ENCODE measurements around the gene SCYL3.
"Not testable (repeated sequence)": the region's sequence is repeated elsewhere in the genome, so short reads cannot be mapped to it uniquely, and the experiment has no call there.

Gene SCYL3

DNA sequence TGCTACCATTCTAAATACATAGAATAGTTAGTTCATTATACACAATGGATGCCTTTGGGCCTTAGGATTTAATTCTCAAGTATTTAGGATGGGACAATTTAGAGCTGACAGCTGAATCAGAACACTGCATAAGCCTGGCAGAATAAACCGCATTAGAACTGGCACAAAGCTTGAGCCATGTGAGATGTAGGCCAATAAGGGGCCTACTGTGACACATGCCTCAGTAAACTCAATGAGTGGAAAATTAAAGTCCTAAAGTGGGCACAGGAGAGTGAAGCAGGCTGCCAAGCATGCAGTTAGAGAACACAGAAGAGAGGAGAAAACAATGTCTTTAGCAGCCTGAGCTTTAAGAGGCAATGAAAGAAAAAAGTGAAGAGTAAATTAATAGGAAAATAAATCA is 24.3 kb downstream of the SCYL3 start:
- DNase-seq (ENCODE audit: low read depth in 2 of 2): no peak

DNA sequence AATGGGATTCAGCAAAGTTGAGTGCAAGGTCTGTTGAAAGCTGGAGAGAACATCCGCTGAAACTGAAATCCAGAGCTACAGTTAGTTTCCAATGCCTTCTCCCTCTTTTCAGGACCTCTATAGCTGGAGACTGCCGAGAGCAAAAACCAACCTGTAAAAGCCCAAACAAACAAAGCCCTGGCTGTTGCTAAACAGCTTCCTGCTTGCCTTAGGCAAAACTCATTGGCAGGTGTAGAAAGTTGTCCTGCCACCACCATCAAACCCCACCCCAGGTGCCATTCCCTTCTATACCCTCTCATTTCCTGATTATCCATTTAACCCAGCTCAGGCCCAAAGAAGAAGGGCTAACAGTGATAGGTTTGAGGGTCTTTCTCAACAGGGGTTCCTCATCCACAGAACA is 24.7 kb downstream of the SCYL3 start:
- DNase-seq (ENCODE audit: low read depth in 2 of 2): no peak

DNA sequence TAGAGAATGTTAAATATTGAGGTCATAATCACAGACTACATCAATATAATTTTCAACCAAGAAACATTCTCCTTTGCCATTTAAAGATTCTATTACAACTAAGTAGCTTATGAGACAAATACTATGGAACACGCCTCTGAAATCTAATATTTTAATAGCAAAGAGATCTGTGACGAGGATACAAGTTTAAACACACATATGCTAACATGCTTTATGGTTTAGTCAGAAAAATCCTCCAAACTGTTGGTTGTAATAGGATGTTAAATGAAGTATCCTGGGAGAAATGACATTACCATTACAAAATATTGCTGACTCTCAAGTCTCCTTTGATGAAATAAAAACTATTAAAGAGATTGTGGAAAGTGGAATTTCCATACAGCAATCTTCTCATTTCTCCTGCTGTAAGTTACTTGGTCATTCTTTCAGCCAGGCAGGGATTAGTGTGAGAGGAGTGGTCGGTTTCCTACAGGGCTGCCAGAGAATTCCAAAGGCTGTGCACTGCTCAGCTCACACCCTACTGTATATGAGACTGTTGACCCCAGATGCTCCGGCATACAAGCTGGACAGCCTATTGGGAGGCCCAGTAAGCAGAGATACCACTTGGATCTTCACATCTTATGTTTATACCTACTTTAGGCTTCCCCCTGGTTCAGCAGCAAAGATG is 26.6 kb downstream of the SCYL3 start:
- DNase-seq (ENCODE audit: low read depth in 2 of 2): no peak

DNA sequence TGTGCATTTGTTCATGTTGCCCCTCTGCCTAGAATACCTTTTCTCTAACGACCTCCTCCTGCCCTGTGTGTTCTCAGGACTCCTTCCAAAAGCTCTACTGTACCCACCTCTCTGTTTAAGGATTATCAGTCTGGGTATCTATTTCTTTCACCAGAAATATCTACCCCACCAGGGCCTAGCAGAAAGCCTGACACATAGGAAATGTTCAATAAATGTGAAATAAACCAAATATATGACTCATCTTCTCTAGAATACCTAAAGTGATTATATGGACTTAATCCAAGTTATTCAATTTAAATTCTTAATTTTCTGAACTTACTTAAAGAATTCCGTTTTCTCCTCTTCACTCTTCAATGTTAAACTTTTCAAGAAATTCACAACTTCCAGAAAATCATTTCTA is 27.1 kb downstream of the SCYL3 start:
- DNase-seq (ENCODE audit: low read depth in 2 of 2): no peak

DNA sequence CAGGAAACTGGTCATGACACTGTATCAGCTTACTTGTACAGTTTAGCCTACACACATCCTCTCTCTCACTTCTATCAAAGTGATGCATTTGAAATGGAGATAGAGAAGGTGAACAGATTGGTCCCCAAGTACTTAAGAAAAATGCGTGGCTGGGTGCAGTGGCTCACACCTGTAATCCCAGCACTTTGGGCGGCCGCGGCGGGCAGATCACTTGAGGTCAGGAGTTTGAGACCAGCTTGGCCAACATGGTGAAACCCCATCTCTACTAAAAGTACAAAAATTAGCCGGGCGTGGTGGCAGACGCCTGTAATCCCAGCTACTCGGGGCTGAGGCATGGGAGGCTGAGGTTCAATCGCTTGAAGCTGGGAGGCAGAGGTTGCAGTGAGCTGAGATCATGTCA is 29.2 kb downstream of the SCYL3 start:
- DNase-seq (ENCODE audit: low read depth in 2 of 2): not testable (repeated sequence)

DNA sequence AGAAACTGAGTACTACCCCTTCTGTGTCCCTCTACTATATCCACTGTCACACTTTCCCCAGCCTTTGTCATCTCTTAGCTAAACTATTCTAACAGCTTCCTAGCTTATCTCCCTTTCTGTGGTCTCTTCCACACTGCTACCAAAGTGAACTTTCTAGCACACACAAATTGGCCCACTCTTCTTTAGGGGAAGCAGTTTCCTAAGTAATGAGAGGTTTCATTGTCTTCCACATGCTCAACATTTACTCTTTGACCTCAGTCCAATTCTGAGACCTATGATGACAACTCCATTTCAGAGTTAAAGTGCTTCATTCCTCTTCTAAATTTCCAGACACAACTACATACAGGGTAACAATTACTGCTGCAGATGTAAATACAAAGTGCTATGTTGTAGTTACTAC is 32.9 kb downstream of the SCYL3 start:
- DNase-seq (ENCODE audit: low read depth in 2 of 2): no peak

DNA sequence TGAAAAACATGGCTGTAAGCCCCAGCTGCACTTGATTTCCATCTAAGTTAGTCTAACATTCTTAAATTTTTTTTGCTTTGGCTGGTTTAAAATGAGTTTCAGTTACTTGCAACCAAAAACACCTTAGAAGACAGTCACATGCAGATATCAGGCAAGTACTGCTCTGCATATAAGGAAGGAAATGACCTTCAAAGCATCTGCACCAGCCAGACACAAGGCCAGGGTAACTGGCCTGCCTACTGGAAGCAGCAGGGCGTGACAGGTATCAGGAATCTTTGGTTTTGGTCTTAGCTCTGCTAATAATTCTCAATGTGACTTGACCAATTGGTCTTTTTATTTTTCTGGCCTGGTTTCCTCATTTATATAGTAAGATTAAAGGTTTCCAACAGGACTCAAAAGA is 33.5 kb downstream of the SCYL3 start:
- no peak for DNase-seq (ENCODE audit: low read depth in 2 of 2)

DNA sequence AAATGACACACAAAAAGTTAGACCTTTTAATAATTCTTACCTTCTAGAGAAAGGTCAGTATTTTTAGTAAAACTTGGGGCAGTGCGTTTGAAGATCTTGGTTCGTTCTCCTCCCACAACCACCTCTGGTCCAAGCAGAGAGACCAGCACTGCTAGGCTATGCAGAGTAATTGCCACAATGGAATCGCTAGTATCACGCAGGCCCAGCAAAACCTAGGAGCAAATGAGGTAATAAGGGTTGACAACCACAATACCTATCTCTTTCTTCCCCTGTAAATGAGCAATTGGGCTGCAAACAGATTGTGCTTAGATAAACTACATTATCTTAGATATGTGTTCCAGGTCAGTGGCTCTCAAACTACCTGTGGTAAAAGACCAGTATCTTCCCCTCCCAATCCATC is 34.7 kb downstream of the SCYL3 start:
- no peak for DNase-seq (ENCODE audit: low read depth in 2 of 2)

DNA sequence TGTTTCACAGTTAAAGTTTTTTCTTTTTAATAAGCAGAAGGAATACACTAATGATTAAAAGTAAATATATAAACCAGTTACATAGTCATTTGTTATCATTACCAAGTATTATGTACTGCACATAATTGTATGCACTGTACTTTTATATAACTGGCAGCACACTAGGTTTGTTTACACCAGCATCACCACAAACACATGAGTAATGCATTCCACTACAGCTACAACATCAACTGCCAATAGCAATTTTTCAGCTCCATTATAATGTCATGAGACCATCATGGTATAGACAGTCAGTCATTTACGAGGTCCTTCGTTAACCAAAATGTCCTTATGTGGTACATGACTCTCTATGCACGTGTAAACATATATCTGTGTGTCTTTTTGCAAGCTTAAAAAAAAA is 35.2 kb downstream of the SCYL3 start:
- no peak for DNase-seq (ENCODE audit: low read depth in 2 of 2)

DNA sequence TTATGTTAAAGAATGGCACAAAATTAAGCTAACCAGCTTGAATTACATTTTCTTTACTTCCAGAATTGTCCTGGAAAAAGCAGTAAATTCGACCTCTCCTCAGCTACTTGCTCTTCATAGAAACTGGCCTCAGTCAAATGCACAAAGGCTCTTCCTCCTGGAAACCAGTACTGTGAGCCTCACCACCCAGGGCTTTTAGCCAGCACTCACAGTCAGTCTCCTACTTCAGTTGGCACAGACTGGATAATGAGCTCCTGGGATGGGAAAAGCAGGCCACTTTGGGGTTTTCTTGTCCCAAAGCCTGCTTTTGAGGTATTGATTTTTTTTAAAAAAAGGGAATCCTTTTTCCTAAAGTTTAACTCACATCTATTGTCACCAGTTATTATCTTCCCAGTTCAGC is 40.4 kb downstream of the SCYL3 start:
- DNase-seq (ENCODE audit: low read depth in 2 of 2): no peak

DNA sequence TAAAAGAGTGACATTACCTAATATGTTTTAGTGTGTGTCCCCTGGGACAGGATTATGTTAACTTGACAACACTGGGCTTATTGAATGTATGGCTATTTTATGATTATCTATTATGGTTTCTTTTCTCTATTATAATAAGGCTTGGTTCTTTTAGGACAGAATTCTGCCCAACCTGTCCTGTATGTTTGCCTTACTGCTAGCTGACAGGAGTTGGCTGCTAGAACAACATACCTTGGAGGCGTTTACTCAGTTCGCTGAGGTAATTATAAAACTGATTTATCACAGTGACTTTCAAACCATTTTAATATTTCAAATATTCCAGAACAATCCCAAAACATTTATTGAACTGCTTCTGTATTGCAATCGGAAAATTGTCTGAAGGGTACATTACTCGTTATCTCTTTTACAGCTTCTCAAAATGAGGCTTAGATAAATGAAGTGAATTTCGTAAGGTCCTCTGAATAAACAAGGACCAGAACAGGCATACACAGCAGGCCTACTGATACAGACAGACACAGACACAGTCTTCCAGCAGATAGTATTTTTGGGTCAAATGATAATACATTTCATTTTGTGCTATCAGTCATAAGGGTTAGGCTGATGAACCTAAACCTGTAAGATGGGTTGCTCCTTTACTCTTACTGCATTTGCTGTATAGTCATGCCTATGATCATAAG is 44.2 kb downstream of the SCYL3 start:
- no peak for DNase-seq (ENCODE audit: low read depth in 2 of 2)

DNA sequence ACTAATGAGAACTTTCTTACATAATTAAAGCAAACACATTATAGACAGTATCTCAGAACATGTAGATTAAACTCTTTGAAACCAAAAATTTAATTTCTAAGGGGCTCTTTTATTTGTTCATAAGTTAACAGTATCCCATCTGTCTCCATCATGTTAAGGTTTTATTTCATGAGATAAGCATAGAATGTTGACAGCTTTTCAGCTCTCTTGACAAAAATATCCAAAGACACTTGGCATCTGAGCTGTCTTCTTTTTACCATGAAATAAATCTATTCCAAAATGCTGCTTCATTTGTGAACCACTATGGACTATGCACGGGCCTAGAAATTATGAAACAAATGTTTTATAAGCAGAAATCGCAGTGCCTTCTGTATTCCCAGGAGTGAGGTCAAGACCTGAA is 45.2 kb downstream of the SCYL3 start:
- no peak for DNase-seq (ENCODE audit: low read depth in 2 of 2)

DNA sequence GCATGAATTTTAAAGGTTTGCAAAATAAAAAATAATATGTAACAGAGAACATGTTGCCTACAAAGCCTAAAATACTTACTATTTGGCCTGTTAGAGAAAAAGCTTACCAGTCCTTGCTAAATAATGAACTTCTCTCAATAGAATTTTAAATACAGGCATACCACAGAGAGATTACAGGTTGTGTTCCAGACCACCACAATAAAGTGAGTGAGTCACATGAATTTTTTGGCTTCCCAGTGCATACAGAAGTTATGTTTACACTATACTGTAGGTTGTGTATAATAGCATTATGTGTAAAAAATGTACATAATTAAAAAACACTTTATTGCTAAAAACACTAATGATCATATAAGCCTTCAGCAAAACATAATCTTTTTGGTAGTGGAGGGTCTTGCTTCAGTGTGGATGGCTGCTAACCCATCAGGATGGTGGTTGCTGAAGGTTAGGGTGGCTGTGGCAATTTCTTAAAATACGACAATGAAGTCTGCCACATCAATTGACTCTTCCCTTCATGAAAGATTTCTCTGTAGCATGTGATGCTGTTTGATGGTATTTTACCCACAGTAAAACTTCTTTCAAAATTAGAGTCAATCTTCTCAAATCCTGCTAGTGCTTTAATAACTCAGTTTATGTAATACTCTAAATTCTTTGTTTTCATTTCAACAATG is 48.6 kb downstream of the SCYL3 start:
- DNase-seq (ENCODE audit: low read depth in 2 of 2): no peak

DNA sequence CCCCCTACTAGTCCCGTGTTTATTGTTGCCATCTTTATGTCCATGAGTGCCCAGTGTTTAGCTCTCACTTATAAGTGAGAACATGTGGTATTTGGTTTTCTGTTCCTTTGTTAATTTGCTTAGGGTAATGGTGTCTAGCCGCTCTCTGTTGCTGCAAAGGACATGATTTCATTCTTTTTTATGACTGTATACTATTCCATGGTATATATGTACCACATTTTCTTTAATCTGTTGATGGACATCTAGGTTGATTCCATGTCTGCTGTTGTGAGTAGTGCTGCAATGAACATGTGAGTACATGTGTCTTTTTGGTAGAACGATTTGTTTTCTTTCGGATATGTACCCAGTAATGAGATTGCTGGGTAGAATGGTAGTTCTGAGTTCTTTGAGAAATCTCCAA is 54.8 kb downstream of the SCYL3 start:
- DNase-seq (ENCODE audit: low read depth in 2 of 2): no peak

DNA sequence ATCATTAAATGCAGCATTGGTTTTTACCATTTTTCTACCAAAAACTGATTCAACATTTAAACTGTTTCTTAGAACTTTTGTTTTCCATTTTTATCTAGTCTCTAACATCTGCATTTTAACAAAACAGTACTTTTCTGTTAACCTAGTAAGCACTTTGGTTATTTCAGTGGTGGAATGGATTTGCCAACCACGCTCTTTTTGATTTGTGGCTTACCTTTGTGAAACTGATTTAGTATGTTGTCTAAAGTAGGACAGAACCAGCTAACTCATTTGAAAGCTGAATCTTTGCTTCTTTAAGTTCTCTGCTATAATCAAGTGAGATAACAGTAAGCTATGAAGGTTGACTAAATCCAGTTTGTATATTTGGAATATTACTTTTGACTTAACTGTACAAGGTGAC is 57.5 kb downstream of the SCYL3 start:
- no peak for DNase-seq (ENCODE audit: low read depth in 2 of 2)

DNA sequence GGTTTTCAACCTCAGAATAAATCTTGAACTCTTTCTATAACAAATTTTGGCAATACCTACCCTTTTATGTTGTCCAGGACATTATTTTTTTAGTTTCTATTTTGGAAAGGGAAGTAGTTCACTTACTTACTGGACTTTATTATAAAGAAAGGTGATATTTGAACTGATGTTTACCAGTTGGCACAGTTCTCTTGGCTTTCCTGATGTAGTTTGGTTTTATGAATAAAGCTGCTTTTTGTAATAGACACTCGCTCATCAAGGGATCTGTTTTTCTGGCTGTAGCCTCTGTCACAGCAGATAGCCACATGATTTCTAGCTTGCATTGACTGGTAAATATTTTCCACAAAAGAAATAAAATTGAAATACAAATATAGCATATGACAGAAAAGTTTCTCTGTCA is 58.0 kb downstream of the SCYL3 start:
- DNase-seq (ENCODE audit: low read depth in 2 of 2): no peak

DNA sequence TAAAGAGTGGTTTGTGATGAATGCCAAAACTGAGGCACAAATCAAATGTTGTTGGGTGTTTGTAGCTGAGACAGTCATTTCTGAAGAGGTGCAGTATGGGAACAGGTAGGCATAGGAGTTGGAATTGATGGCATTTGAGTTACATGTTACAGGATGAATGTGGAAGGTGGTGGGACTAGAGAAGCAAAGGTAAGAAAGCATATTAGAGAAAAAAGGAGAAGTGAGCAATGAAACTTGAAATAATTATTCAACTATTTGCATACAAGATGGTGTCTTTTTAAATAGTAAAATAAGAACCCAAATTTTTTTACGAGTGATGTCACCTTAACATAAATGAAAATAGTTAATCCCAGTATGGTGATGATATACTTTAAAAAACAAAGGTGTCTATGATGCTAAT is 58.8 kb downstream of the SCYL3 start:
- DNase-seq (ENCODE audit: low read depth in 2 of 2): no peak

DNA sequence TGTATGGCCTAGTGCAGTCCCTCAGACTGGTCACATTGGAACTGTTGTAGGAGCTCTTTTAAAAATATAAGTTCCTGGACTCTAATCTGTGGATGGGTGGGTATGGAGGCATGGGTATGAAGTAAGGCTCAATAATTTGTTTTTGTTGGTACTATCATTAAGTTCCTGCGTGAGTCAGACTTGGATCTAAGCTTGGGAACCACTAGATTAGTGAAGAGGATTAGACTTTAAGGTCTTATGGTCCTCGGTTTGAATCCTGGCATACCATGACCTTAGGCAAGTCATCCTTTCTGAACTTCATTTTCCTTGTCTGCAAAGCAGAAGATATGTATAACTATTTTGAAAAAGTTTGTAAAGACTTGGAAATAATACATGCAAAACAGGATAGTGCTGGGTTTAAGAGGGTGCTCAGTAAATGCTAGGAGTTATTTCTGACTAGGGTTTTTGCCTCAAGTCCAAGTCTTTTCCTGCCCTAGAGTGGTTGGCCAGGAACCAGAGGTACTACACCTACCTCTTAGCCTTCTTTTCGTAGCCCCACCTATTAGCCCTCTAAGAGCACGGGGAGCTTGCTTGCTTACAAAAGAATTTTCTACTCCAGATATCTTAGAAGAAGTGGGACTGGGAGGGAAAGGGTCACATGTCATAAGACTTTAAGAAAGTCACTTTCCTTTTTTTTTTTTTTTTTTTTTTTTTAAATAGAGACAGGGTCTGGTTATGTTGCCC is 60.4 kb downstream of the SCYL3 start:
- no peak for DNase-seq (ENCODE audit: low read depth in 2 of 2)

DNA sequence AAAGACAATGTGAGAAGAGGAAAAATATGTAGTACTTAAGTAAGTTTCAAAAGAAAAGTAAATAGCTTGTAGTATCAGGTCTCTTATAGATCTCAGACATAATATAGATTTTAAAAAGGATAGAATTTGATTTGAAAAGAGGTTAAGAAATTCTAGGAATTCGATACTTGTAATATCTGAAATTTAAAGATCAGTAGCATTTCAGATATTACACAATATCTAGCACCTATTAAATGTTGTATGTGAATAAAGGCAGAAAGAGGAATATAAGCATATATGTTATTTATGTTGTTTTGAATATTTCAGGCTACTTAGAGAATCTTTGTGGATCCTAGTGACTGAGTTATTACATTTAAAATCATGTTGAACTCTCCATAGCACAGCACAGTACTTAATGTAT is 64.0 kb downstream of the SCYL3 start:
- no peak for DNase-seq (ENCODE audit: low read depth in 2 of 2)

DNA sequence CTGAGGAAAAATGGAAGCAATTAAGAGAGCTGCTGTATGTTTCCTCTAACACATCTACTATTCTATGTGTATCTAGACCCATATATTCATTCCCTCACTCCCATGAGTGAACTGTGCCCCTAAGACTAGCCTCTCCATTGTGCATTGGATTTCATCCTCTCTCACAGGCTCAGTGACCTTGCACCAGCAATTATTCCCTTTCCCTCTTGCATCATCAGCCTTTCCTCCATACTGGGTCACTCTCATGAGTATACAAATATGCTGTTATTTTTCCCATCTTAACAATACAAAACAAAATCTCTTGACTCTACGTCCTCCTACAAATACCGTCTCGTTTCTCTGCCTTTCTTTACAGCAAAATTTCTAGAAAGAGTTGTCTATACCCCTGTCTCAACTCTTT is 69.5 kb downstream of the SCYL3 start:
- DNase-seq (ENCODE audit: low read depth in 2 of 2): no peak

DNA sequence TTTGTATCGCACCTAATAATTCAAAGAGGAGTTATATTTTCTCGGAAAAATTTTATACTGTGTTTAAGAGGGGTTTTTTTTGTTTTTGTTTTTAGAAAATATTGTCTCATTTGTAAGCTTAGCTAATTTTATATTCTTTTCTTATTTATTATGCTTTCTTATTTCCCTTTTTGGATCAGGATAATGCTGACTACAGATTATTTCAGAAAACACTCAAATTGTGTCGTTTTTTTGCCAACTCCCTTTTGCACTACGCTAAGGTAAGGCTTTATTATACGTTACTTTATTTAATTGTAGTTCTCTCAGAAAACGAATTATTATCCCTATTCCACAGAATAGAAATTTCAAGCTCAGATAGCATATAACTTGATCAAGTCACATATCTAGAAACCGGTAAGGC is 72.2 kb downstream of the SCYL3 start:
- no peak for DNase-seq (ENCODE audit: low read depth in 2 of 2)

DNA sequence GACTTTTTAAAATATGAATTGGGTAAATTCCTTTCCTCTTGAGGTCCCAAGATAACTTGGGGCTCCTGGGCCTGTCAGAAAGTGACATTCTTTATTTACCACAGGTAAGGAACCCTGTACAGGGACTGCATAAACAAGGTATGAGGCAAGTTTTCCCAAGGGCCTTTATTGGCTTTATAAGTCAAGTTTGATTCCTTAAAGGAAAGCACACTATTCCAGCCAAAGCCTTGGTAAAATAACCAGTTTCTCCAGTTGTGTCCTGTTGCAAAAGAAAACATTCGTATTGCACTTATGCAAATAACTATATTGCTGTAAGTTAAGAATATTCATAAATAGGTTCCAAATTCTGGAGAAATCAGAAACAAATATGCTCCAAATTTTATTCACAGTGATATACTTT is 77.1 kb downstream of the SCYL3 start:
- no peak for DNase-seq (ENCODE audit: low read depth in 2 of 2)

DNA sequence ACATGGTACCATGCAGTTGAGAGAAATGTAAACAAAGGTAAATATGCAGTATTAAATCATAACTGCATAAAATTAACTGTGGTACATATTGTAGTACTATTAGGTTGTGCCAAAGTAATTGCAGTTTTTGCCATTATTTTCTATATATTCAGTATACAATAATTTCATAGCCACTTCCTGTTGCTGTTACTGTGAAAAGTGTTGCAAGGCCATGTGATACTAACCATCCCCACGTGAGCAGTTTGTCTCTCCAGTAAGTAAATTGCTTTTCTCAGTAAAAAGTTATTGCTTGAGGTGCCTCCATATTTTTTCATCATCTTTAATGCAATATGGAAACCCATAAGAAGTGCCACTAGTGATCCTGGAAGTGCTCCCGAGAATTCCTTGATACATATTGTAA is 79.4 kb downstream of the SCYL3 start:
- DNase-seq (ENCODE audit: low read depth in 2 of 2): no peak
